RPMI8226 (cell line): ENCODE results near the gene SNX10.

Source experiments
- DNase-seq: peaks from one replicate; pipeline ENCODE4 v3.0.0-alpha.2; 2015

SNX10 gene

DNA sequence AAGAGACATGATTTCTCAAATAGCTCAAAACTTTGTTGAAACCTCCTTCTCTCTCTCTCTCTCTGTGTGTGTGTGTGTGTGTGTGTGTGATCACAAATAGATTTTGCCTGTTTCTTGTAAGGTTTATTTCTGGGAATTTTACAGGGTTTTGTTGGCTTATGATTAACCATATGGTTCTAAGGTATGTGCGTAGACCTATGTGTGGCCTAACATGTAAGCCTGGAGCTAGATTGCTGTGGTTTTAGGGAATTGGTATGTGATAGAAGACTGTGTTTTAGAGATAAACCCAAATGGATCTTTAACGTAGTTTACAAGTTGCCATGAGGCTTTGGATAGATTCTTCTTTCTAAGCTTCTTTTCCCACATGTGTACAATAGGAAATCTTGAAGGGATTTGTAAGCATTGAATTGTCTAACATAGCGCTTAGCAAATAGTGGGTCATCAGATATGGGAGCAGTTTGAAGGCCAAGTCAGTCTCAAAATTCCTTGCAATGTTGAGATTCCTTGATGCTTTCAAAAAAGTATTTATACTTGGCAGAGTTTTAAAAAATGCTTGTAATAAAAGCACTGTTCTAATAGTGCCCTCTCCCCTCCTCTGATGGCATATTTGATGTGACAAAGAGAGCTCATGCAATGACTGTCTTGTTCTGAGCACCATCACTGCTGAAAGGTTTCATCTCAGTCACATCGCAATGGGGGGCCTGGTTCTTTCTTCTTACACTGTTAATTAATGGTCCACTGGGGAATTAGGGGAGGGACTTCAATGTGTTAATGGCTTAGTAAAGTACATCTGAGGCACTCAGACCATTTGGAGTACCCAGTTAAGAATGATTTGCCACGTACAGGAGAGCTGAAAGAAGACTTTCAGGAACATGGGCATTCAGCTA, 118.2 kb downstream of the SNX10 start:
- no peak for DNase-seq

- no peak for DNase-seq
Observed at GRCh38 chr7:26413007-26413691, 121.5 kb downstream of the SNX10 start.

- no peak for DNase-seq
Observed at GRCh38 chr7:26416004-26416403, 124.3 kb downstream of the SNX10 start.

DNA sequence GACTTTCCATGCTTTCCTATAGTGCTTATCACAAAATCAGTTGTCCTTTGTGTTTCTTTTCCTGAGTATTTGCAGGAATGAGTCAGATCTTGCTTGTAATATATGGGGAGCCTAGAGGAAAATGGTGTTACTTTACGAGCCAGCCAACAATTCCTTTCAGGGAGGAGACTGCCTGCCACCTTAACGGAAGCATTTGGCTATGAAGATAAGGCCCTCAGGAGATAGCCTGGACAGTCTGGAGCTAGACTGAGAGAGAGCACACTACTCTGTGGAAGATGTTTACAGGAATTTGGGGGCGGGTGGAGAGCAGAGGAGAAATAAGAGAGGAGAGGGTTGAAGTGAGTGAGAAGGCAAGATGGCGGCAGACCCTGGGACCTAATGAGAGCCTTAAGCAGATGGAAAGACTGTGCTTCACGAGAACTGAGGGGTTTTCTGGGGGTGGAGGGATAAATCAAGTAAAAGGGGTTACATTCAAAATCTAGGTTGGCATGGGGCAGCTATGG, 126.3 kb downstream of the SNX10 start:
- no peak for DNase-seq

- no peak for DNase-seq
Observed at GRCh38 chr7:26419198-26419597, 127.5 kb downstream of the SNX10 start.

DNA sequence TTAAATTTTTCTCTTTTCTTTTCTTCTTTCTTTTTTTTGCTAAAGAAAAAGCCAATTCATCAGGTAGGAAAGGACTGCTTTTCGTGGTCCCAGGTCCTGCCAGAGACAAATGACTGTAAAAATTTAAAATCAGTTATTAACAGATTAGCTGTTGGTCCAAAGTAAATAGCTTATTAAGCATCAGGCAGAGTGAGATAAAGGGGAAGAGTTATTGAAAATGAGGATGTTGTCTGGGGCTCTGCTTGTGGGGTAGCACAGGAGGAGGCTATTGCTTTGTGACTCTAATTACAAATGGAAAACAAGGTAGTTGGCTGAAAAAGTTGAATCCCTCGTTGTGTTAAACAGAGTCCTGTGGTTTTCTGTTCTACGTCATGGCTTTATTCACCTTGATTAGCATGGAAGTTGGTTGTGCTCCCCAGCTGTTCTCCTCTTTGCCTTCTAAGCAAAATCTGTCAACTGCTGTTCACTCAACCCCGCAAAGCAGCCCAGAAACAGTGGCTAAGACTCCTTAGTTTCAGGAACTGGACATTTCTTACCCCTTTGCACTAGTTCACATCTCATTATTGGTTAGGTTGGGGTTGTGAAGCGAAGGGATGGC, 128.9 kb downstream of the SNX10 start:
- DNase-seq = no peak

DNA sequence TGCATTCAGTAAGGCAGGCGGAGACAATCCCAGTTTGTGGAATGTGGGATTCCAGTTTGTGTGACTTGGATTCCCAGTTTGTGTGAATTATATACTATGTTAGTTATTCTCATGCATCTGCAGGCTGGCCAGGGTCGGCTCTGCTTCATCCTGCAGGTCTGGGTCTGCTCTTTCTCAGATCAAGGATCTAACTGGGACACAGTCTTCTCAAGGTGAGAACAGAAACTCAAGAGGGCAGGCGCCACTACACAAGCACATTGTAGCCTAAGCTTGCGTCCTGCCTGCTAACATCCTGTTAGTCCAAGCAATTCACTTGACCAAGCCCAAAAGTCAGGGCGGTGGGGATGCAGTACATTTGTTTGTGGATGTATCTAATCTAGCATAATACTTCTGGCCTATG, 131.1 kb downstream of the SNX10 start:
- DNase-seq = no peak

DNA sequence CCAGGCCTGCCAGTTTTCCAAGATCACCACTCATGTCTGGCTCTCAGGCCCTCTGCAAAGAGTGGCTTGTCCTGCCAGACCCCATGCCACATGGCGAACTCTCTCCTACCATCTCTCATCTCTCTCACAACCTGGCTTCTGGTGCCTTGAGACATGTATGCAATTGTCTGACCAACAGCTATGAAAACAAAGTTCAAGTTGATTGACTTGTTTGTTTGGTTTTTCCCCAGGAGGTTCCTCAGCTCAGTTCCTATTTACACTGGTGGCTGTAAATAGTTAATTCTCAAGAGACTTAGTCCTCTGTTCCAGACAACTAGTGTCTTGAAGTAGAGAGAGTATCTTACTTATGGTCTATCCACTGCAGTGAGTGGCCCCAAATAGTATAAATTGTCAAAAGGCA, 131.8 kb downstream of the SNX10 start:
- no peak for DNase-seq
